Stimulated activated naive CD4-positive, alpha-beta T cell (primary cell): ENCODE results near the gene MTG2.

Experiments used
- DNase-seq, 6 experiments: peaks; one replicate each; lab custom pipeline; 2025; lab: John Stamatoyannopoulos, UW

The MTG2 gene

GRCh38 chr20:62183426-62184142, 756 bp downstream of the MTG2 start:
- DNase-seq, result peak in 1 of 6 experiments; percentile 24

- DNase-seq, result no peak
Observed at GRCh38 chr20:62186096-62186426, 3.2 kb downstream of the MTG2 start.

GRCh38 chr20:62186887-62187866, 4.3 kb downstream of the MTG2 start:
- DNase-seq, result no peak

GRCh38 chr20:62190639-62191411, 8.0 kb downstream of the MTG2 start:
- DNase-seq, result no peak

GRCh38 chr20:62191781-62192559, 9.1 kb downstream of the MTG2 start:
- no peak for DNase-seq

- DNase-seq, result no peak
Observed at GRCh38 chr20:62192635-62193034, 9.8 kb downstream of the MTG2 start.

- DNase-seq, result no peak
Observed at GRCh38 chr20:62193079-62194025, 10.5 kb downstream of the MTG2 start.

GRCh38 chr20:62195075-62195405, 12.2 kb downstream of the MTG2 start:
- DNase-seq, result no peak

GRCh38 chr20:62195736-62196135, 12.9 kb downstream of the MTG2 start:
- DNase-seq, result no peak

- DNase-seq, result no peak
Observed at GRCh38 chr20:62196286-62196685, 13.5 kb downstream of the MTG2 start.

- DNase-seq, result no peak
Observed at GRCh38 chr20:62197311-62197710, 14.5 kb downstream of the MTG2 start.

GRCh38 chr20:62197801-62198200, 15.0 kb downstream of the MTG2 start:
- DNase-seq, result no peak

GRCh38 chr20:62198496-62198895, 15.7 kb downstream of the MTG2 start:
- DNase-seq, result no peak

- no peak for DNase-seq
Observed at GRCh38 chr20:62198931-62199330, 16.1 kb downstream of the MTG2 start.

GRCh38 chr20:62200491-62201172, 17.8 kb downstream of the MTG2 start:
- DNase-seq, result no peak

- DNase-seq, result no peak
Observed at GRCh38 chr20:62201173-62202082, 18.6 kb downstream of the MTG2 start.

GRCh38 chr20:62202083-62202395, 19.2 kb downstream of the MTG2 start:
- no peak for DNase-seq

- DNase-seq, result no peak
Observed at GRCh38 chr20:62202676-62203377, 20.0 kb downstream of the MTG2 start.
